Prostate gland (tissue), 2 donors: ENCODE measurements around the gene AGPAT2. TPM values are rescaled to one million over a fixed set of nuclear protein-coding genes. Genes with fewer than 3 reads are reported as not detected.

ENCODE experiments used
- DNase-seq: peaks from one replicate; pipeline ENCODE4 v3.0.0-alpha.2; 2019; ENCODE audit warnings: low spot score
- H3K27ac ChIP-seq, 2 donors: fragments of 200-600 bp; sonication (generic); 2 replicates each; pipeline ENCODE4 v1.5.1; 2017 to 2019
- H3K27me3 ChIP-seq: fragments of 200-600 bp; sonication (generic); replicated peaks from 2 replicates; pipeline ENCODE4 v1.5.1; 2019; ENCODE audit not compliant: insufficient read depth
- H3K36me3 ChIP-seq, 2 donors: fragments of 200-600 bp; sonication (generic); 1 replicate in 1 of 2; 2 replicates in 1 of 2; pipeline versions ENCODE4 v1.5.1 to v1.8.1; 2017 to 2019
- H3K4me1 ChIP-seq: fragments of 200-600 bp; sonication (generic); replicated peaks from 2 replicates; pipeline ENCODE4 v1.5.1; 2019
- H3K4me3 ChIP-seq, 2 donors: fragments of 200-600 bp; sonication (generic); 2 replicates each; pipeline ENCODE4 v1.5.1; 2017 to 2019
- H3K9me3 ChIP-seq: fragments of 200-600 bp; sonication (generic); 2 replicates; pipeline ENCODE4 v1.5.1; 2017
- CTCF ChIP-seq, 4 experiments: fragments of 200-600 bp in 2 of 4; fragments of 450-650 bp in 2 of 4; sonication (generic) in 2 of 4; IDR thresholded peaks; 1 replicate in 3 of 4; 2 replicates in 1 of 4; pipeline ENCODE4 v1.5.1; 2016 to 2019; ENCODE audit warnings: antibody characterized with exemption in 4 of 4, mild to moderate bottlenecking in 2 of 4, moderate library complexity in 2 of 4
- POLR2A ChIP-seq: fragments of 450-650 bp; IDR thresholded peaks from one replicate; pipeline ENCODE4 v1.6.1; 2016; ENCODE audit warnings: antibody characterized with exemption, mild to moderate bottlenecking
- POLR2AphosphoS5 ChIP-seq: sonication (generic); formaldehyde crosslinking; IDR thresholded peaks from one replicate; pipeline ENCODE4 v1.6.1; 2017; ENCODE audit warnings: antibody characterized with exemption
- WGBS: methylation state at CpG from one replicate; pipeline ENCODE4 v1.1.5; 2018; 5-methylcytosine and 5-hydroxymethylcytosine counted together
- intact Hi-C: fragments of 100-400 bp; cut with DNase I; formaldehyde crosslinking; loops from one replicate; pipeline ENCODE4 v1.14.2; 2022
- total RNA-seq, 2 donors: library from RNA; depleted of rRNA; stranded (reverse); fragments of >200 nt; gene quantifications; one replicate each; pipeline ENCODE4 v1.1.0, GENCODE V29; 2016

The AGPAT2 gene
- total RNA-seq, 2 donors from 2014 or later: 44.9 to 50.0 TPM

- Histone ChIP-seq H3K9me3 (no peaks in the 10 kb centered on the region), H3K27me3 (peaks cover 3% of the 10 kb centered on the region), H3K4me1 (no peaks in the 10 kb centered on the region), H3K36me3 (no peaks in the 10 kb centered on the region), H3K27ac (no peak overlapping the region), H3K4me3 (no peak overlapping the region)
- intact Hi-C loops: no loop called here
- DNase-seq: no peak
- WGBS: 54% methylated on average over 17 of the region's 18 CpGs
- TF ChIP-seq POLR2AphosphoS5: no peak
- TF ChIP-seq CTCF (IDR thresholded peaks at IDR 0.05): no peak
- TF ChIP-seq POLR2A: no peak
Measured at GRCh38 chr9:136655536-136656182, 31.6 kb downstream of the AGPAT2 start.

- Histone ChIP-seq H3K9me3 (no peaks in the 10 kb centered on the region), H3K27me3 (peaks cover 3% of the 10 kb centered on the region), H3K27ac (no peak overlapping the region), H3K36me3 (no peaks in the 10 kb centered on the region), H3K4me1 (no peaks in the 10 kb centered on the region), H3K4me3 (no peak overlapping the region)
- intact Hi-C loops: no loop called here
- TF ChIP-seq POLR2A (no peak), POLR2AphosphoS5 (no peak), CTCF (IDR thresholded peaks at IDR 0.05) (no peak)
- DNase-seq: no peak
- WGBS: 80% methylated on average over 15 of the region's 15 CpGs
Measured at GRCh38 chr9:136654820-136655535, 32.3 kb downstream of the AGPAT2 start.

GRCh38 chr9:136653323-136654079 is 33.8 kb downstream of the AGPAT2 start:
- no peak overlapping the region for H3K27ac ChIP-seq
- no peak for TF ChIP-seq POLR2A
- no peaks in the 10 kb centered on the region for H3K4me1 ChIP-seq
- WGBS: 50% methylated on average over 43 of the region's 43 CpGs
- intact Hi-C loops: no loop called here
- H3K9me3 ChIP-seq: no peaks in the 10 kb centered on the region
- H3K4me3 ChIP-seq: no peak overlapping the region
- no peak for DNase-seq
- peaks cover 3% of the 10 kb centered on the region for H3K27me3 ChIP-seq
- no peaks in the 10 kb centered on the region for H3K36me3 ChIP-seq

- no peaks in the 10 kb centered on the region for H3K36me3 ChIP-seq
- DNase-seq: no peak
- intact Hi-C loops: no loop called here
- 78% methylated on average over 11 of the region's 11 CpGs for WGBS
- H3K27me3 ChIP-seq: no peaks in the 10 kb centered on the region
- H3K4me3 ChIP-seq: no peak overlapping the region
- TF ChIP-seq POLR2A (no peak), POLR2AphosphoS5 (no peak), CTCF (IDR thresholded peaks at IDR 0.05) (no peak)
- H3K9me3 ChIP-seq: no peaks in the 10 kb centered on the region
- no peaks in the 10 kb centered on the region for H3K4me1 ChIP-seq
- H3K27ac ChIP-seq: no peak overlapping the region
Measured at GRCh38 chr9:136651860-136652259, 35.4 kb downstream of the AGPAT2 start.

- TF ChIP-seq CTCF (IDR thresholded peaks at IDR 0.05): no peak
- no peak for TF ChIP-seq POLR2AphosphoS5
- no peak for TF ChIP-seq POLR2A
- intact Hi-C loops: no loop called here
- no peaks in the 10 kb centered on the region for H3K4me1 ChIP-seq
- no peaks in the 10 kb centered on the region for H3K36me3 ChIP-seq
- WGBS: 91% methylated on average over 10 of the region's 10 CpGs
- DNase-seq: no peak
- H3K9me3 ChIP-seq: no peaks in the 10 kb centered on the region
- H3K27ac ChIP-seq: no peak overlapping the region
- no peaks in the 10 kb centered on the region for H3K27me3 ChIP-seq
- H3K4me3 ChIP-seq: no peak overlapping the region
Measured at GRCh38 chr9:136650648-136651047, 36.6 kb downstream of the AGPAT2 start.
